AG09319 (cell line): ENCODE data around the gene RBSN.

Experiments
- DNase-seq: peaks from one replicate; pipeline ENCODE4 v3.0.0-alpha.2; 2010; ENCODE audit warnings: low read depth; ENCODE audit errors: extremely low read depth
- CTCF ChIP-seq: IDR thresholded peaks from 2 replicates; pipeline ENCODE4 v1.5.1; 2011; ENCODE audit warnings: low read depth, mild to moderate bottlenecking, inconsistent platforms, low read length, moderate library complexity

The RBSN gene

GRCh38 chr3:15056676-15057404 lies 42.1 kb downstream of the RBSN start:
- no peak for TF ChIP-seq CTCF
- DNase-seq: no peak

- no peak for TF ChIP-seq CTCF
- no peak for DNase-seq
Observed at GRCh38 chr3:15055019-15055557, 43.9 kb downstream of the RBSN start.

GRCh38 chr3:15053541-15053940 lies 45.4 kb downstream of the RBSN start:
- TF ChIP-seq CTCF: no peak
- no peak for DNase-seq

- DNase-seq: no peak
- no peak for TF ChIP-seq CTCF
Observed at GRCh38 chr3:15052335-15053242, 46.4 kb downstream of the RBSN start.

- DNase-seq: no peak
- TF ChIP-seq CTCF: peak; percentile 49
Observed at GRCh38 chr3:15051531-15051930, 47.4 kb downstream of the RBSN start.

GRCh38 chr3:15050405-15051092 lies 48.4 kb downstream of the RBSN start:
- no peak for DNase-seq
- no peak for TF ChIP-seq CTCF

- TF ChIP-seq CTCF: no peak
- no peak for DNase-seq
Observed at GRCh38 chr3:15049584-15049983, 49.4 kb downstream of the RBSN start.
